ENCODE data around the gene ICE1.
A peak's percentile ranks its signal among the peaks of the same experiment; 100 is the strongest.
"Not testable (repeated sequence)": the region's sequence is repeated elsewhere in the genome, so short reads cannot be mapped to it uniquely, and the experiment has no call there.

ICE1 gene

DNA sequence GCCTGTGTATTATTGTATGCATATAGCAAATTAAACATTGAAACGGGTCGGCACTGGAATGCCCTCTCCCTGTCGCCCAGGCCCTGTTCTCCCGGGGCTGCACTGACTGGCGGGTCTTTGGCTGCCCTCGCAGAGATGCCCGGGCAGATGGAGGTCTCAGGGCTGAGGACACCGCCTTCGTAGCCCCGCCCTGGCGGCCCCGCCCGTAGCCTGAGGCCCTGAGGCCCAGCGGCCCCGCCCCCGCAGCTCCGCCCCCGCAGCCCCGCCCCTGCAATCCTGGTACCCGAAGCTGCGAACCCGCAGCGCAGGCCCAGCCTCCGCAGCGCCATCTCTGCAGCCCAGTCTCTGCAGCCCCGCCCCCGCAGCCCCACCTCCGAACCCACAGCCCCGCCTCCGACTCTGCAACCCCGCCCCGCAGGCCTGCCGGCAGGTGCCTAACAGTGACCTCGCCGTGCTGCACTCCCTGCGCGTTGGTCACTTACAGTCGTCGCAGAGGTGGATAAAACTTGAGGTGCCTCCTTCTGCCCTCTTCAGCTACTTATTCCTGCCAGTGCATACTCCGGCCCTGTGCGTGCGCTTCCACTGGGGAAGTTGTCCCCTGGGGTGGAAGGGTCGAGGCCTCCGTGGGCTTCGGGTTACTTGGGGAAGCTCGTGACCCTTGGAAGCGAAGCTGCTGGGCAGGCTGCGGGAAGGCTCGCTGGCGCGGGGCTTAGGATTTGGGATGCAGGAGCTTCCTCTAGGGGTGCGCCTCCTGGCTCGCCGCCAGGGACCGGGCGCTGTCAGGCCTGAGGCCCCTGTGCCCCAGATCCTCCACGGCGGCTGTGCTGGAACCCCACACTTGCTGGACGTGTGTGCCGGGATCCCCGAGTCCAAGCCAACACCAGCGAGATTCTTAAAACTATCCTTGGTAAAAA lies 72.3 kb downstream of the ICE1 start:
- DNase-seq: peak; percentile 80

DNA sequence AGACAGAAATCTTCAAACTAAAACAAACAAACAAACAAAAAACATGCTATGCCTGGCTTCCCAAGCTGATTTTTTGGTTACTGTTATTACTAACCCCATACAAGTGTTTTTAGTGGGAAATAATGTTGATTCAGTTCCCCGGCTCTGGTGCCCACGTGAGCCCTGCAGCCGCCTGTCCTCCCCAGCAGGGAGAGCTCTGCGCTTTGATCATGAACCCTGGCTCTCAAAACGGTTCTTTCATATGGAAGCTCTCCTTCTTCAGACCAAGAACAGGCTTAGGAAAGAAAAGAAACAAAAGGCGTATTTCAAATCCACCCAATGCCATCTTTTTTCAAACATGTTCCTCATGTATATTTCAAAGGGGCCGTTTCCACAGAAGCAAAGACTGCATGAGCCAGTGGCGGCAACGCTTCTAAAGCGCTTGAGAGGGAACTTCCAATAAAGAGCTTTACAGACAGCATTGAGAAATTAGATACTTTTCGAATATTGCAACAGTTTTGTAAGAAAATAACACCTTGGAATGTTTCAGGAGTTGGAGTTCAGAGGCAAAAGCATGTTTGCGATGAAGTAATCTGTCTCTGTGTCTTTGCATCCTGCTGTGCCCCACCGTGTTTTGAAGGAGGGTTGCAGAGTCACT lies 74.8 kb downstream of the ICE1 start:
- DNase-seq: peak; percentile 59

DNA sequence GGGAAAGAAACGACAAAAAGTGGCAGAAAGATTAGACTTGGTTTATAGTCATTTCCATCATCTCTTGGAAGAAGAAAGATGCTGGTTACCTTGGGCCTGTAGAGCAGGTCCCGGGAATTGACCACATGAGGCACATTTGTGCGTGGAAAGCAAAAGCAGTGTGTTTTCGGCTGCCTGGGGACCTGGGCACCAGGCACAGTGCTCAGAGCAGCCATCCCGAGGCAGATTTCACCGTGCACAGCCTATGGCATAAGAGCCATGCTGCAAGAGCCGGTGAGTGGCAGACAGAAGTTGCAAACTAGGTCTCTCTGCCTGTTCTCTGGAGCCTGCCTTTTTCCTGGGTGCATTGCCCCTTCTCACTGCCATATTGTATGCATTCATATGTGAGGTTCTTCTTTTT lies 77.0 kb downstream of the ICE1 start:
- DNase-seq: no peak

DNA sequence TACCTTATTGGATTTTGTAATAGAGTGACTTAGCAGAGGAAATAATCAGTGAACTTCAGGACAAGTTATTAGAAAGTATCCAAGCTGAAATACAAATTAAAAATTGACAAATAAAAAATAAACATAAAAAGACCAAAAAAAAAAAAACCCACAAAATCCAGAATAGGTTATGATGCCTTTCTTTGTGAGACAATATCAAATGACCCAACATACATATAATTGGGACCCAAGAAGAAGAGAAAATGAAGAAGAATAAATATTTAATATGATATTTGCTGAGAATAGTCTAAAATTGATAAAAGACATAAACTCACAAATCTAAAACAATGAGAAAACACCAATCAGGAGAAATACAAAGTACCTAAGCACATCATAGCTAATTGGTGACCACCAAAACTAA lies 81.8 kb downstream of the ICE1 start:
- DNase-seq: no peak

DNA sequence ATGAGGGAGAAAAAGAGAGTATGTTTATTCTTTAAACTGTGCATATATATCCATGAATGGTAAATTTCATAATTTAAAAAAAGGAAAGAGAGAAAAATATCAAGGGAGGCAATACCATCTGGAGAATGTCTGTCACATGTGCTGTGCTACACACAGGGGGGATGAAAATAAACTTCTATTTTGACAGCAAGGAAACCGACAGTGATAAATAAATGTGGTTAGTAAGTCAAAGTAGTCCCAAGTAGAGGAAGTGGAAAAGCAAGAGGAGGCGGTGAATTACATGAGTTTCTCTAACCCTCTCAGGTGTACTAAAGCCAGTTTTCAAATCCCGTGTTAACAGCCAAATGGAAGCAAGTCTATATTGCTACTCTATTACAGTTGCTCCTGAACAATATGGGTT lies 83.3 kb downstream of the ICE1 start:
- no peak for DNase-seq

DNA sequence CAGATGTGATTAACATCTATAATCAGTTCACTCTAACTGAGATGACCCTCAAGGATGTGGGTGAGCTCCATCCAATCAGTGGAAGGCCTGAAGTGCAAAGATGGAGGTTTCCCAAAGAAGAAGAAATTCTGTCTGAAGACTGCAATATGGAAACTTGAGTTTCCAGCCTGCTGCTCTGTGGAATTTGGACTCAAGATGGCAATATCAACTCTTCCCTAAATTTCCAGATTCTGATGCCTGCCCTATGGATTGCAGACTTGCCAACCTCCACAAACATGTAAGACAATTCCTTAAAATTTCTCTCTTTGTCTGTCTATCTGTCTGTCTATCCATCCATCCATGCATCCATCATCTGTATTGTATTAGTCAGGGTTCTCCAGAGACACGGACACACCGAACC lies 85.9 kb downstream of the ICE1 start:
- DNase-seq: no peak

DNA sequence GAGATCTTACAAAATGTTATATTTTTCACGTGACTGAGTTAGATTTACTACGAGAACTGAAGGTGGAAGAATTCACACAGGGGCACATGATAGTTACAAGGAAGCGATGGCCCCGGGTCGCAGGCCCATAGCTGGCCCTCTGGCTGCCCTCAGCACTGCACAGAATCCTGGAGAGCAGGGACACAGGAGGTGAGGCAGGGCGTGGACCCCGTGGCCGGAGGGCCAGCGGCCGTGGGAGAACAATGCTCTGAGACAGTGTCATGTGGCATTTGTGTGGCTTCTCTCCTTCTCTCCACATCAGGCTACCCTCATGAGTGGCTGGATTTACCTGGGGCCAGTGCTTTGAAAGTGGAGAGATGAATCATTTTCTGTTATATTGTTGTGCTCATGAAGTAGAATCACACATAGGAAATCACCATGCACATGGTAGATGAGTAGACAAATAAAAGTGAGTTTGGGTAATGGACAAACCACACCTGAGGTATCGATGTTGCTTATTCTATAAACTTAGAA lies 89.5 kb downstream of the ICE1 start:
- DNase-seq: no peak

DNA sequence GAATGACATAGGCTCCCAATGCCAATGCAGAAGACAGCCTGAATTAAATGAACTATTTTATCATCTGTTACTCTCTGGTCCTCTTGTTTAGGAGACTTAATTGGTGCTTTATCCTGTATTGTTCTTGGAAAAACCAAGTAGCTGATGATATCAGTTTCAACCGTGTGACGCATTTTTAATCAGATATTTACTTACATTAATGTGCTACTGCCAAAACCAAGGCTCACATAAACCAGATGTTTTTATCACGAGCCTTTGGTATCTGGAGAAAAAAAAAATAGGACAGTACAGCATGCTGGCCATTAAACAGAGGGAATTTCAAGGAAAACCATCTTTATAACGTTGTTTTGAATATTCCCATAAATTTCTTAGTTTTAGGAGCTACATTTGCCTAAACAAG lies 90.1 kb downstream of the ICE1 start:
- DNase-seq: no peak

DNA sequence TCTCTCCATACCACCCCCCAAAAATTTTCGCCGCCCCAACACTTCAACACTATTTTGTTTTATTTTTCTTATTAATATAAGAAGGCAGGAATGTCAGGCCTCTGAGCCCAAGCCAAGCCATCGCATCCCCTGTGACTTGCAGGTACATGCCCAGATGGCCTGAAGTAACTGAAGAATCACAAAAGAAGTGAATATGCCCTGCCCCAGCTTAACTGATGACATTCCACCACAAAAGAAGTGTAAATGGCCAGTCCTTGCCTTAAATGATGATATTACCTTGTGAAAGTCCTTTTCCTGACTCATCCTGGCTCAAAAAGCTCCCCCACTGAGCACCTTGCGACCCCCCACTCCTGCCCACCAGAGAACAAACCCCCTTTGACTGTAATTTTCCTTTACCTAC lies 98.1 kb downstream of the ICE1 start:
- DNase-seq: not testable (repeated sequence)

DNA sequence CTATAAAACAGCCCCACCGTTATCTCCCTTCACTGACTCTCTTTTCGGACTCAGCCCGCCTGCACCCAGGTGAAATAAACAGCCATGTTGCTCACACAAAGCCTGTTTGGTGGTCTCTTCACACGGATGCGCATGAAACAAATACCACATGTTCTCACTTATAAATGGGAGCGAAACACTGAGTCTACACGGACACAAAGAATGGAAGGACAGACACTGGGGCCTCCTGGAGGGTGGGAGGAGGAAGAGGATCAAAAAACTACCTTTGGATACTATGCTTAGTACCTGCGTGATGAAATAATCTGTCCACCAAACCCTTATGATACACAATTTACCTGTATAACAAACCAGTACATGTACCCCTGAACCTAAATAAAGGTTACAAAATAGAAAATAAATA lies 98.6 kb downstream of the ICE1 start:
- DNase-seq: no peak

DNA sequence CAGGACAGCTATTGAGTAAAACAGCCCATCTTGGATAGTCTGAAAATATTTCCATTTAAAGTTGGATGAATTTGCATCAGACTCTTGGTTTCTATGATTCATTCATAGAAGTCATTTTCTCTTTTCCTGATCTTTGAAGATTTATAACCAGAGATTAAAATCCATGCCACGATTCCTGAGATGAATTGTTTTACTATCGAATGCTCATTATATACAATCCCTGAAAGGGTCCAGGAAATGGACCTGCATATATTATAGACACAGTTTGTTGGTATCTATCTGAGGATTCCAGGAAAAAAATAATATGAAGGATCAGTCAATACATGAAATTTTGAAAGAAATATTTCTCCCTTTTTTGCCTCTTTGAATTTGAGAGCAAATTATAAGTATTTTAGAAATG lies 99.0 kb downstream of the ICE1 start:
- no peak for DNase-seq

DNA sequence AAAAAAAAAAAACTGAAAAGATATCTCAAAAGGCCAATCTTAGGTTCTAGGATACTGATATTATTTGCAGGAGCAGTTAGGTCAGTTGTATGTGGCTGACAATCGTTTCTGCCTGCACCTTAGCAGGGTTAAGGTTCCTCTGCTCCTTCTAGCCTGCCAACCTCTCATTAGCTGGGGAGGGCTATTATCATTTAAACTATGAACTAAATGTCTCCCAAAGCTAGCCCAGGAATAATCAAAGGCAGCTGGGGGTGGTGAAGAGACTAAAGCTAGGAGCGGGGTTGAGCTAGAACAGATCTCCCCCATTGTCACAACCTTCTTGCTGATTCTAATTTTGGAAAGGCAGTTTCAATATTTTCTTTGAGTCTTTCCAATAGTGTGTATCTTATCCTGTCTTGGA lies 99.9 kb downstream of the ICE1 start:
- no peak for DNase-seq

DNA sequence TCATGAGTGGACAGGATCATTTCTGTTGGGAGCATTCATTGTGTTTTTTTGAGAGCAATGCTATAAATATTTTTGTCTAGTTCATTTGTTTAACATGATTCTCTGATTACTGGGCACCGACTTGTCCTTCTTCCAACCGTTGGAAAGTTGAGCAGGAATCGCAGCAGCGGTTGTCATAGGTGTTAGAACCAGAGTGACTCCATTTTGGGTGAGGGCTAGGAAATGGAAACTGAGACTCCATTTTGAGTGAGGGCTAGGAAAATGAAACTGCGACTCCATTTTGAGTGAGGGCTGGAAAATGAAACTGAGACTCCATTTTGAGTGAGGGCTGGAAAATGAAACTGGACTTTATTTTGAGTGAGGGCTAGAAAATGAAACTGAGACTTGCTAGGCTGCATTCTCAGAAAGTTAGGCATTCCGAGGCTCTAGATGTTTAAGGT lies 100.6 kb downstream of the ICE1 start:
- DNase-seq: no peak

DNA sequence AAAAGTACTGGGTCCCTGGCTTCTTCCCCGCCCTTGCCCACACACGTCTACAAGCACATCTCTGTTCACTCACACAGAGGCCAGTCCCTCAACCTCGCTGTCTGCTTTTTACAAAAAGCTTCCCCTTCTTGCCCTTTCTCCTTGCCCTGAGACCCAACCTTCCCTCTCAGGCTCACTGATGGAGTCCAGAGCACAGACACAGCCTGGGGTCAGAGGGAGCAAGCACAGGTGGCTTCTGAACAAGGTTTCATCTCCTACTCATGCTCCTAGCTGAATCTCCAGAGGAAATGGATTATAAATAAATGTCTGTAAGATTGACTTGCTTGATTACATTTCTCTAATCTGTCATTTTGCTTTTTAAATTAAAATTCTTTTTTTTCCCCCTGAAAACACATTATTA lies 101.8 kb downstream of the ICE1 start:
- no peak for DNase-seq

DNA sequence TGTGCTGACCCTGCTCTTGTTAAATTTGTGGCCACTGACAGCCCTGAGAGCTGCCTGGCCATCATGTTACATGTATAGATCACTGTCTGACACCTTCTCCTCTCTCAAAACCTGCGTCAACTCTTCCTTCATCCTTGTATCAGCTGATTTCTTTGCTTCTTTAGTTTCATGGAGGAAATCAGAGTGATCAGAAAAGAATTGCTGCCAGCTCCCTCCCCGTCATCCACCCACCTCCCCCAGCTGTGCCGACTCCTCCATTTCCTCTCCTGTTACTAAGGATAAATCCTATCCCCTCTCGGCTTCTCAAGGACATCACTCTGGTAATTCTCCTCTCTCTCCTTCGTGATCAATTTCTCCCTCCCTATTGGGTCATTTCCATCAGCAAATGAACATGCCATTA lies 108.9 kb downstream of the ICE1 start:
- DNase-seq: no peak

DNA sequence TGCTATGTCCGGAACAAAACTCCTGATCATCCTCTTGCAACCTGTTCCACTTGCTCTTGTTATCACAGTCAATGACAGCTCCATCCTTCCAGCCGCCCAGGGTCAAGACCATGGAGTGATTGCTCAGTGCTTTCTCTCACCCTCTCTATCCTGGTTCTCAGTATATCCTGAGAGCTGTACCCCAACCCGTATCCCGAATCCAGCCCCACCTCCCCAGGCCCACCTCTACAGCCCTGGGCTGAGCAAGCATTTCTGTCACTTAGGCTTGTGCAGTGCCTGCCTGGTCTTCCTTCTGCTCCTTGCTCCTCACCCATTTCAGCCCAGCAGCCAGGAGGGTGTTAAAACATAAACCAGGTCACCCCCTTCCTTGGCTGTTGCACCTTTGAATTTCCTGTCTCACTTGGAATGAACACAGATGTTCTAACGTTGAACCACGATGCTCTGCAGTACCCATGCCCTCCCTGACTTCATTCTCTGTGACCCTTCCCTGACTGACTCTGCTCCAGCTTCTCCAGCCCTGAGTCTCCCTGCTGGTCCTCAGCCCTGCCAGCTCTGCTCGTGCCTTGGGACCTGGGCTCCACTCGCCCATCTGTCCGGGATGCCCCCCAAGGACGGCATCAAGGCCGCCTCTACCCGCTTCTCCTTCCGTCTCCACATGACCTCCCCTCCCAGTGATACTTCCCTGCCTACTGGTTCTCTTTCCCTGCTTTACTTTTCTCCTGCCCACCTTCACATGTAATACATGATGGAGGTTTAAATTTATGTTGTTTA lies 110.0 kb downstream of the ICE1 start:
- DNase-seq: no peak

DNA sequence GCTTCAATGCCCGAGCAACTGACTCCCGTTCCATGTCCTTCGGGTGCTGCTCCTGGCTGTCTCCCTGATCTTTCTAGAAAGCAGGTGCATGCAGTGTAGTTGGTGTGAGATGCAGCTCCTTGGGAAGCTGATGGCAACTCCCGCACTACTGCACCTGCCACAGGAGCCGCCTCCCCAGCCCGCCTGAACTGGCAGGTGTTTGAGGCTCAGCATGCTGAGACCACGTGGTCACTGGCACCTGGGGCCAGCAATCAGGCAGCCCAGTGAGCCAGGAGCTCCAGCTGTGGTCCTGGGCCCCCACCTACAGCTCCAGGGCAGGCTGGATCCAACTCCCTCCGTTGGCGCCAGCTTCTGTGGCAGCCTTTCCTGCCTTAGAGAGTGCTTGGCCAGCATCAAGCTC lies 111.5 kb downstream of the ICE1 start:
- DNase-seq: peak; percentile 34

DNA sequence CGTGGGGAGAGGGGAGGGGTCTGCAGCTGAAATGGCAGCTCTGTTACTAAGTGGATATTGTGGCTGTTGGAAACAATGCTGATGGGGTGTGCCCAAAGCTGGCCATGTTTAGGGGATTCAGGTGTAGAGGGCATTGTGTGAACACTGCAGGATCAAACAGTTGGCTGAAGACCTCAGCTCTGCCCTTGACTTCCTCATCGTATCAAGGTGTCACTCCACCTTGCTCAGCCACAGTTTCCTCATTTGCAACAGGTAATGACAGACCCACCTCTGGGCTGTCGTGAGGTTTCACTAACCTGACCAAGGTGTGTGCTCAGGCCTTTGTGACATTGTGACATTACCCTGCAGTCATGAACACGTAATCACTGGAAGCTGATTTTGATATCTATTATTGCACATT lies 111.9 kb downstream of the ICE1 start:
- no peak for DNase-seq

DNA sequence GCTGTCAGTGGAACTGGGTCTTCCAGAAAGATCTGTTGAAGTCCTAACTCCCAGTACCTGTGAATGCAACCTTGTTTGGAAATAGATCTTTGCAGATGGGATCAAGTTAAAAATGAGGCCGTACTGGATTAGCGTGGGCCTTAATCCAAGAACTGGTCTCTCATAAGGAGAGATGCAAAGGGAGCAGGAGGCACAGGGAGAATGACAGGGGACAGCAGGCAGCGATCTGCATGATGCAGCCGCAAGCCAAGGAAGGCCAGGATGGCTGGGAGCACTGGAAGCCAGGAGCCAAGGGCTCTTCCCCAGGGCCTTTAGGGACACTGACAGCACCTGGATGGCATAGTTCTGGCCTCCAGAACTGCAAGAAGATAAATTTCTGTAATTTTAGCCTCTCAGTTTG lies 114.4 kb downstream of the ICE1 start:
- DNase-seq: no peak

DNA sequence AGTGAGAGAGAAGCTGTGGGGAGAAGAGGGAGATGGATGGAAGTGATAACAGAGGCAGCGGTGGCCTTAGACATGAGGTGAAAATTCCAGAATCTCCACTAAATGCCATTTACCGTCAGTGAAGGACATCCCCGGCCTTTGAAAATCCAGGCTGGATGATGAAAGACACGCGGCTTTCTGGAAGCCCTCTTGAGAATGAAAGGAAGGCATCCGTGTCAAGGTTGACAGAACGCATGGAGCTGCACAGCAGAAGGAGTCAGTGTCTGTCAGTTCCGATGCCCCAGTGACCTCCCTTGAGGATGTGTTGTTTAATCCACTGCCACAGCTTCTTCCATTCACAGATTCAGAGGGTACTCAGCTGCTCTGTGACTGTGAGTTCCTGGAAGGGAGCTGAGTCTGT lies 114.9 kb downstream of the ICE1 start:
- DNase-seq: no peak

DNA sequence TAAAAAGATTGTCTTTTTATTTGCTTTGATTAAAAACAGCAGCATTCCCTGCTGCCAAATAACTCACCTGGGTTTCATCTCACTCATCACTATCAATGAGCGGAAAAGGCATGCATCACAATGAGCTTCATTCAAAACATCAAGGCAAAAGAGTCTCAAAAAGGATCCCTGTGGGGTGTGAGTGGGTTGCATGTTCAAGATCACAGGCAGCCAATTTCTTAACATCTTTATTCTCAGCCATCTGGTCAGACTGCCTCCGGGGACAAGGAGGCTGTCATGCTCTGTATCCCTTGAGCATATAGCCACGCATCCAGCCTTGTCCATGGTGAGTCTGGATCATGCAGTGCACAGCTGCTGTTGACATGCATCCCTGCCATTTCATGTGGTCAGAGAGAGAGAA lies 117.1 kb downstream of the ICE1 start:
- DNase-seq: no peak

Measured in DMS153 (cell line).